SH-SY5Y (cell line): Measurements from ENCODE around the gene PDE4B.

Experiments used
- GATA2 ChIP-seq: IDR thresholded peaks from 2 replicates; pipeline ENCODE4 v1.6.1; 2011; ENCODE audit warnings: mild to moderate bottlenecking, low read depth, low read length
- GATA3 ChIP-seq: IDR thresholded peaks from 2 replicates; pipeline ENCODE4 v1.6.1; 2011; ENCODE audit warnings: low read depth, mild to moderate bottlenecking, low read length, moderate library complexity

GRCh38 chr1:66422804-66423203 lies 630.1 kb downstream of the PDE4B start:
- TF ChIP-seq GATA2 (no peak), GATA3 (no peak)
